BE2C (cell line): ENCODE results near the gene POLG2.

Source experiments
- DNase-seq: peaks from one replicate; pipeline ENCODE4 v3.0.0-alpha.2; 2020
- H3K27me3 ChIP-seq: fragments of 250-450 bp; sonication (Bioruptor Pico); 2 replicates; pipeline ENCODE4 v1.5.1; 2020; ENCODE audit warnings: mild to moderate bottlenecking
- H3K36me3 ChIP-seq: fragments of 250-450 bp; sonication (Bioruptor Pico); 2 replicates; pipeline ENCODE4 v1.5.1; 2020; ENCODE audit warnings: mild to moderate bottlenecking
- H3K4me1 ChIP-seq: fragments of 250-450 bp; sonication (Bioruptor Pico); 2 replicates; pipeline ENCODE4 v1.5.1; 2020
- H3K4me3 ChIP-seq: 2 replicates; pipeline ENCODE4 v1.5.1; 2011; ENCODE audit warnings: low read depth, low read length
- H3K9me3 ChIP-seq: fragments of 250-450 bp; sonication (Bioruptor Pico); 2 replicates; pipeline ENCODE4 v1.5.1; 2020
- CTCF ChIP-seq: IDR thresholded peaks from 2 replicates; pipeline ENCODE4 v1.5.1; 2012; ENCODE audit warnings: mild to moderate bottlenecking, low read depth, low read length

The POLG2 gene

GRCh38 chr17:64527914-64528313 lies 31.1 kb upstream of the POLG2 start:
- Histone ChIP-seq H3K4me1 (no peaks in the 10 kb centered on the region), H3K27me3 (no peaks in the 10 kb centered on the region), H3K36me3 (peaks cover 93% of the 10 kb centered on the region), H3K4me3 (no peak overlapping the region), H3K9me3 (no peaks in the 10 kb centered on the region)
- no peak for TF ChIP-seq CTCF
- no peak for DNase-seq

GRCh38 chr17:64520359-64520758 lies 23.5 kb upstream of the POLG2 start:
- DNase-seq = no peak
- H3K9me3 ChIP-seq = no peaks in the 10 kb centered on the region
- no peak overlapping the region for H3K4me3 ChIP-seq
- H3K4me1 ChIP-seq = no peaks in the 10 kb centered on the region
- no peak for TF ChIP-seq CTCF
- H3K36me3 ChIP-seq = peaks cover 96% of the 10 kb centered on the region
- H3K27me3 ChIP-seq = no peaks in the 10 kb centered on the region

DNA sequence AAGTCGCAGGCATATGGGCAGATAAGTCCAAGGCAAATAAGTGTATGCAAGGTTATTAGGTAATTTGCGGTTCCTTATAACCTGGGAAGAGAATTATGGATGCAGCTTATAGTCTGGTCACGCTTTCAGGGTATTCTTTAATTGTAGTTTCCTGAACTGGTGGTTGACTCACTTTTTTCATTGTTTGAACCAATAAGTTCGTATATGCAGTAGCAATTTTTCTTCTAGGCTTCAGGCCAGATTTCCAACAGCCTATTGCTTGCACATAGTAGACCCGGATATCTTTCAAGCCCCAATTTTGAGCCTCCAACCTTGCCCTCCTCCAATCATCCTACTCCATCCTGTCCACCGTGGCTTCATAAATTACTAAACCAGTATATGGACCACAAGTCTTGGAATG lies 22.7 kb upstream of the POLG2 start:
- no peak for TF ChIP-seq CTCF
- no peak overlapping the region for H3K4me3 ChIP-seq
- DNase-seq = no peak
- no peaks in the 10 kb centered on the region for H3K4me1 ChIP-seq
- H3K9me3 ChIP-seq = no peaks in the 10 kb centered on the region
- no peaks in the 10 kb centered on the region for H3K27me3 ChIP-seq
- H3K36me3 ChIP-seq = peaks cover 96% of the 10 kb centered on the region

DNA sequence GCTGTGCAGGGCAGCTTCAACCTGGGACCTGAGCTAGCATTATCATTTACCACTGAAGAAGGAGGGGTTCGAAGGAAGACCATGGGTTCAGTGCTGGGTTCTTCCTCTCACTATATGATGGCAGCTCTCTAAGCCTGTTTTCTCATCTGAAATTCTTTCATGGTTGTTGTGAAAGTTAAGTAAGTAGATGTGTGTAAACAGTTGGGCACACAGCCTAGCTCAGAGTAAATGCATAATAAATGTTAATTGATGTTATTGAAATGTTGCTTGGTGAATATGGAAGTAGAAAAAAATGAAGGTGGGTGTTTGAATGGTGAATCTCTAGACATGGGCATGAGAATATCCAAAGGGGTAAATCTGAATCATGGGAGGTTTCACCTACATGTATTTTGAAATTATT lies 19.0 kb upstream of the POLG2 start:
- Histone ChIP-seq H3K9me3 (no peaks in the 10 kb centered on the region), H3K4me1 (no peaks in the 10 kb centered on the region), H3K4me3 (no peak overlapping the region), H3K27me3 (no peaks in the 10 kb centered on the region), H3K36me3 (peaks cover 87% of the 10 kb centered on the region)
- DNase-seq = no peak
- no peak for TF ChIP-seq CTCF

- Histone ChIP-seq H3K9me3 (no peaks in the 10 kb centered on the region), H3K4me1 (no peaks in the 10 kb centered on the region), H3K4me3 (no peak overlapping the region), H3K36me3 (peaks cover 87% of the 10 kb centered on the region), H3K27me3 (no peaks in the 10 kb centered on the region)
- no peak for TF ChIP-seq CTCF
- no peak for DNase-seq
Measured at GRCh38 chr17:64515419-64515818, 18.6 kb upstream of the POLG2 start.

DNA sequence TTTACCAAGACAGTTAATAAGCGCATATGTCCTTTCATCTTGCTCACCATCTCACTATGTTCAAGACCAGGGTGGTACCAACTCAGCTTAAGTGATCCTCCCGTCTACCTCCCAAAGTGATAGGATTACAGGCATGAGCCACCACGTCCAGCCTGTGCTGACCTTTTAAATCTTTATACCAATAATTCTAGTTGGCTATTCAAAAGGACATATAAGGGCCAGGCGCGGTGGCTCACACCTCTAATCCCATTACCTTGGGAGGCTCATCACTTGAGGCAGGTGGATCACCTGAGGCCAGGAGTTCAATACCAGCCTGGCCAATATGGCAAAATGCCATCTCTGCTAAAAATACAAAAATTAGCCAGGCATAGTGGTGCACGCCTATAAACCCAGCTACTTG lies 12.3 kb upstream of the POLG2 start:
- H3K9me3 ChIP-seq = no peaks in the 10 kb centered on the region
- H3K4me1 ChIP-seq = no peaks in the 10 kb centered on the region
- no peak overlapping the region for H3K4me3 ChIP-seq
- TF ChIP-seq CTCF = no peak
- H3K36me3 ChIP-seq = peaks cover 54% of the 10 kb centered on the region
- DNase-seq = no peak
- no peaks in the 10 kb centered on the region for H3K27me3 ChIP-seq
